ENCODE data around the gene SYT15.

The SYT15 gene

GRCh38 chr10:46556515-46557318 is 22.2 kb upstream of the SYT15 start, which contains the start of gene GPRIN2:
GPRIN2 (minus strand) TSS chr10:46556658; CDS start chr10:46550736, 5,922 bp downstream.
- no peak within 1 kb of the TSS; the same call in 1 of the 2 replicates for H3K27ac ChIP-seq (ENCODE audit: extremely low read depth, low read depth, low read length)
- CTCF ChIA-PET, result interaction anchor here (0.6 to 0.7 kb wide), 2 partner anchors 11 to 1130 kb away, joined by 3 read pairs; no protein-coding TSS in a partner anchor
- H3K36me3 ChIP-seq (ENCODE audit: control insufficient read depth in 2 of 2, insufficient read depth in 1 of 2, low read length in 2 of 2), result no peaks in the 10 kb centered on the region
- no peaks in the 10 kb centered on the region for H3K9me3 ChIP-seq (ENCODE audit: control insufficient read depth, insufficient read depth, low read depth, low read length)
- no peaks in the 10 kb centered on the region for H3K4me1 ChIP-seq (ENCODE audit: control insufficient read depth, insufficient read depth, low read length)
- H3K4me3 ChIP-seq (ENCODE audit: low read depth, low read length), result peak within 1 kb of the TSS; percentile 19
- POLR2A ChIA-PET, result no interaction called here
- no peak for TF ChIP-seq ZNF214 (tag by site-specific recombination; IDR thresholded peaks at IDR 0.05; ENCODE audit: borderline replicate concordance)
- TF ChIP-seq ZNF24 (tag by site-specific recombination; IDR thresholded peaks at IDR 0.05), result no peak
- 0 out of 2 replicates have a peak, but pooled peaks have one; percentile 15 for TF ChIP-seq KLF8 (tag by site-specific recombination; IDR thresholded peaks at IDR 0.05)
- TF ChIP-seq REPIN1 (tag by site-specific recombination; IDR thresholded peaks at IDR 0.05; ENCODE audit: low read depth), result no peak
- no peak for TF ChIP-seq ZNF239 (tag by site-specific recombination; IDR thresholded peaks at IDR 0.05)
- 0 out of 2 replicates have a peak, but pooled peaks have one; percentile 47 for TF ChIP-seq PBX3 (CRISPR knock-in tag; IDR thresholded peaks at IDR 0.05)
- no peak for TF ChIP-seq ZIC2 (tag by site-specific recombination; IDR thresholded peaks at IDR 0.05)
- no peak for TF ChIP-seq KLF7 (tag by site-specific recombination; IDR thresholded peaks at IDR 0.05; ENCODE audit: borderline replicate concordance)
- no peak for TF ChIP-seq ZBTB1 (tag by site-specific recombination; IDR thresholded peaks at IDR 0.05)
- TF ChIP-seq ZNF624 (tag by site-specific recombination; IDR thresholded peaks at IDR 0.05), result no peak

DNA sequence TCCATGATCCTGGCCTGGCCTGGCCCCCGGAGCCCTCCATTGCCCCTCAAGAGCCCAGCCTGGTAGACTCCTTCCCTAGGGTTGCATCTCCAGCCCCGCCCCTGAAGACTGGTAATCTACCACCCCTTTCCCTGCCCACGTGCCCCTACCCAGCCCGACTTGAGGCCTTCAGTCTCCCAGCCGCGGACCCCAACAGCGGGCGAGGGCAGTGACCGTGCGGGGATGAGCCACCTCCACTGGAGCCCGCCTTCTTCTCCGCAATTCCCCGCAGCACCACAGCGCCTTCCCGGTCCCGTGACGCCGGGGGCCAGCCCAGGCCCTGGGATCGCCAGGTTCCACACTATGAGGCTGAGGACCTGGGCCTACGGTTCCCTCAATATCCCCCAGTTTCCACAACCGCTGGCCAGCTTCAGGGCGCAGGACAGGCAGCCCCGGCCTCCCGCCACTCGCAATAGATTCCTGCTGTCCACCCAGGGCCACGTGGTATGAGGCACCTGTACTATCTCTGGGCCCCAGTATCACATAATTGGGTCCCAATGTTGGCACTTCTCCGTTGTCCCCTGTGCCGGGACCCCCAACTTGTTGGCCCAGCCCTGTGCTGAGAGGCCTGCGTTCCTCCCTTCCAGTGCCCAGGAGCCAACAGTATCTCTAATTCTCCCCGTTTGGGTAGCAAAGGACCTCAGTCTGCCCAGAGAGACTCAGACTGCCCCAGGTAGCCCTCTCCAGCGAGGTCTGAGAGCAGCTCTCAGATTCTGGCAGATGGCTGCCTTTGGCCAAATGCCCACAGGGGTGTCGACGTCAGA is 21.4 kb upstream of the SYT15 start:
- Histone ChIP-seq H3K9me3 (ENCODE audit: control insufficient read depth, insufficient read depth, low read depth, low read length) (no peaks in the 10 kb centered on the region), H3K36me3 (ENCODE audit: control insufficient read depth in 2 of 2, insufficient read depth in 1 of 2, low read length in 2 of 2) (no peaks in the 10 kb centered on the region), H3K4me1 (ENCODE audit: control insufficient read depth, insufficient read depth, low read length) (no peaks in the 10 kb centered on the region), H3K4me3 (ENCODE audit: low read depth, low read length) (no peak overlapping the region), H3K27ac (ENCODE audit: extremely low read depth, low read depth, low read length) (no peak overlapping the region)
- TF ChIP-seq ZNF561 (tag by site-specific recombination; IDR thresholded peaks at IDR 0.05; ENCODE audit: borderline replicate concordance) (no peak), ZNF621 (tag by site-specific recombination; IDR thresholded peaks at IDR 0.05) (no peak), ZNF48 (tag by site-specific recombination; IDR thresholded peaks at IDR 0.05) (no peak), ZNF202 (tag by site-specific recombination; IDR thresholded peaks at IDR 0.05; ENCODE audit: borderline replicate concordance) (peak; percentile 7; the same call in 1 of the 2 replicates)
- ChIA-PET POLR2A (no interaction called here), CTCF (interaction anchor here (0.6 to 0.7 kb wide), 2 partner anchors 12 to 1129 kb away, joined by 3 read pairs; no protein-coding TSS in a partner anchor)

GRCh38 chr10:46558122-46558391 is 20.9 kb upstream of the SYT15 start:
- H3K27ac ChIP-seq (ENCODE audit: extremely low read depth, low read depth, low read length), result no peak overlapping the region
- no peaks in the 10 kb centered on the region for H3K36me3 ChIP-seq (ENCODE audit: control insufficient read depth in 2 of 2, insufficient read depth in 1 of 2, low read length in 2 of 2)
- ChIA-PET CTCF (interaction anchor here (0.8 kb wide), 1 partner anchor 12 kb away, joined by 4 read pairs; no protein-coding TSS in a partner anchor), POLR2A (no interaction called here)
- no peaks in the 10 kb centered on the region for H3K4me1 ChIP-seq (ENCODE audit: control insufficient read depth, insufficient read depth, low read length)
- TF ChIP-seq ZNF175 (tag by site-specific recombination; IDR thresholded peaks at IDR 0.05) (no peak), SP3 (tag by site-specific recombination; IDR thresholded peaks at IDR 0.05) (no peak), PRDM10 (tag by site-specific recombination; IDR thresholded peaks at IDR 0.05) (0 out of 2 replicates have a peak, but pooled peaks have one; percentile 40)
- no peak overlapping the region for H3K4me3 ChIP-seq (ENCODE audit: low read depth, low read length)
- H3K9me3 ChIP-seq (ENCODE audit: control insufficient read depth, insufficient read depth, low read depth, low read length), result no peaks in the 10 kb centered on the region

Measured in HEK293 (cell line).